Neural progenitor cell (in vitro differentiated cells): ENCODE measurements around the gene SMIM41. TPM values are rescaled to one million over a fixed set of nuclear protein-coding genes. Genes with fewer than 3 reads are reported as not detected.
"Not testable (repeated sequence)": the region's sequence is repeated elsewhere in the genome, so short reads cannot be mapped to it uniquely, and the experiment has no call there.

Source experiments
- DNase-seq: peaks from one replicate; pipeline ENCODE4 v3.0.0-alpha.2; 2016; ENCODE audit warnings: low spot score
- H2AFZ ChIP-seq: fragments of 200-600 bp; sonication (generic); replicated peaks from 2 replicates; pipeline ENCODE4 v1.6.1; 2016; ENCODE audit warnings: antibody characterized with exemption
- H3F3A ChIP-seq: fragments of 200-600 bp; sonication (generic); 2 replicates; pipeline ENCODE4 v1.6.1; 2016; ENCODE audit warnings: antibody characterized with exemption, low read depth
- H3K27ac ChIP-seq: fragments of 200-600 bp; sonication (generic); 2 replicates; pipeline ENCODE4 v1.5.1; 2016; ENCODE audit warnings: mild to moderate bottlenecking
- H3K27me3 ChIP-seq: fragments of 200-600 bp; sonication (generic); 2 replicates; pipeline ENCODE4 v1.6.1; 2016; ENCODE audit warnings: mild to moderate bottlenecking, moderate library complexity
- H3K36me3 ChIP-seq: fragments of 200-600 bp; sonication (generic); 2 replicates; pipeline ENCODE4 v1.5.1; 2016
- H3K4me1 ChIP-seq: fragments of 200-600 bp; sonication (generic); 2 replicates; pipeline ENCODE4 v1.6.1; 2016; ENCODE audit warnings: mixed run types
- H3K4me2 ChIP-seq: fragments of 200-600 bp; sonication (generic); 2 replicates; pipeline ENCODE4 v1.6.1; 2016
- H3K4me3 ChIP-seq: fragments of 200-600 bp; sonication (generic); 2 replicates; pipeline ENCODE4 v1.5.1; 2016
- H3K79me2 ChIP-seq: fragments of 200-600 bp; sonication (generic); 2 replicates; pipeline ENCODE4 v1.6.1; 2016; ENCODE audit warnings: low read depth
- H3K9ac ChIP-seq: fragments of 200-600 bp; sonication (generic); 2 replicates; pipeline ENCODE4 v1.6.1; 2016
- H3K9me3 ChIP-seq: fragments of 200-600 bp; sonication (generic); 2 replicates; pipeline ENCODE4 v1.5.1; 2016; ENCODE audit warnings: low read depth
- H4K20me1 ChIP-seq: fragments of 200-600 bp; sonication (generic); 2 replicates; pipeline ENCODE4 v1.6.1; 2016; ENCODE audit warnings: low read depth
- H3K27ac Mint-ChIP-seq: 3 replicates; pipeline ENCODE4 v1.8.0; 2021; ENCODE audit warnings: mixed read lengths
- H3K27me3 Mint-ChIP-seq: 2 replicates; pipeline ENCODE4 v1.8.0; 2022; ENCODE audit warnings: low read depth, mild to moderate bottlenecking, inconsistent platforms, moderate library complexity, mixed read lengths; ENCODE audit not compliant: insufficient read depth
- H3K36me3 Mint-ChIP-seq: 3 replicates; pipeline ENCODE4 v1.8.0; 2021; ENCODE audit warnings: mixed read lengths
- H3K4me1 Mint-ChIP-seq: 3 replicates; pipeline ENCODE4 v1.8.0; 2021; ENCODE audit warnings: mixed read lengths
- H3K4me3 Mint-ChIP-seq: 3 replicates; pipeline ENCODE4 v1.8.0; 2021; ENCODE audit warnings: mild to moderate bottlenecking, moderate library complexity, mixed read lengths
- H3K9me3 Mint-ChIP-seq: 3 replicates; pipeline ENCODE4 v1.8.0; 2020; ENCODE audit warnings: mixed read lengths
- EZH2 ChIP-seq: fragments of 200-600 bp; sonication (generic); IDR thresholded peaks from 2 replicates; pipeline ENCODE4 v1.6.1; 2017; ENCODE audit warnings: antibody characterized with exemption, mild to moderate bottlenecking, moderate library complexity
- EZH2phosphoT487 ChIP-seq: fragments of 200-600 bp; sonication (generic); IDR thresholded peaks from 2 replicates; pipeline ENCODE4 v1.6.1; 2017; ENCODE audit warnings: antibody characterized with exemption
- total RNA-seq: library from RNA; depleted of rRNA; stranded (reverse); fragments of >200 nt; gene quantifications from 2 replicates; pipeline ENCODE4 v1.2.3, GENCODE V29; 2015; ENCODE audit warnings: low replicate concordance
- TF ChIP-seq, protein P1 (sequence below): fragments of 200-600 bp; sonication (generic); IDR thresholded peaks from 2 replicates; pipeline ENCODE4 v1.5.1; 2017; ENCODE audit warnings: antibody characterized with exemption, mild to moderate bottlenecking

Gene SMIM41
- total RNA-seq, 1 donor from 2014 or later: not detected

- H3K4me1 Mint-ChIP-seq: not testable (repeated sequence)
Observed at GRCh38 chr12:52116222-52117125, 37.0 kb downstream of the SMIM41 start.

GRCh38 chr12:52117806-52118475, 38.4 kb downstream of the SMIM41 start:
- not testable (repeated sequence) for H3K36me3 ChIP-seq, H3K4me3 Mint-ChIP-seq, H3K4me2 ChIP-seq, H3K79me2 ChIP-seq, H3K9ac ChIP-seq, H3K36me3 Mint-ChIP-seq, H3K27ac ChIP-seq, H3K9me3 Mint-ChIP-seq, H3K4me3 ChIP-seq, H3K9me3 ChIP-seq, H3K27me3 ChIP-seq, H2AFZ ChIP-seq, H3K4me1 ChIP-seq, DNase-seq, H4K20me1 ChIP-seq
- H3F3A ChIP-seq: peaks cover 15% of the 10 kb centered on the region
- peak overlapping the region; percentile 90 for H3K27ac Mint-ChIP-seq
- H3K4me1 Mint-ChIP-seq: peaks cover 15% of the 10 kb centered on the region
- peaks cover 12% of the 10 kb centered on the region for H3K27me3 Mint-ChIP-seq

More at GRCh38 chr12:52116222-52117125, 37.0 kb downstream of the SMIM41 start:
- not testable (repeated sequence) for H3F3A ChIP-seq, DNase-seq, H3K4me1 ChIP-seq, H3K4me3 Mint-ChIP-seq, H4K20me1 ChIP-seq, H3K9me3 ChIP-seq, H3K36me3 ChIP-seq, H3K9me3 Mint-ChIP-seq, H3K9ac ChIP-seq, H3K79me2 ChIP-seq, H2AFZ ChIP-seq, H3K4me3 ChIP-seq, H3K36me3 Mint-ChIP-seq, H3K27me3 ChIP-seq, H3K27ac Mint-ChIP-seq, H3K27ac ChIP-seq, H3K4me2 ChIP-seq
- TF ChIP-seq, protein P1, sequence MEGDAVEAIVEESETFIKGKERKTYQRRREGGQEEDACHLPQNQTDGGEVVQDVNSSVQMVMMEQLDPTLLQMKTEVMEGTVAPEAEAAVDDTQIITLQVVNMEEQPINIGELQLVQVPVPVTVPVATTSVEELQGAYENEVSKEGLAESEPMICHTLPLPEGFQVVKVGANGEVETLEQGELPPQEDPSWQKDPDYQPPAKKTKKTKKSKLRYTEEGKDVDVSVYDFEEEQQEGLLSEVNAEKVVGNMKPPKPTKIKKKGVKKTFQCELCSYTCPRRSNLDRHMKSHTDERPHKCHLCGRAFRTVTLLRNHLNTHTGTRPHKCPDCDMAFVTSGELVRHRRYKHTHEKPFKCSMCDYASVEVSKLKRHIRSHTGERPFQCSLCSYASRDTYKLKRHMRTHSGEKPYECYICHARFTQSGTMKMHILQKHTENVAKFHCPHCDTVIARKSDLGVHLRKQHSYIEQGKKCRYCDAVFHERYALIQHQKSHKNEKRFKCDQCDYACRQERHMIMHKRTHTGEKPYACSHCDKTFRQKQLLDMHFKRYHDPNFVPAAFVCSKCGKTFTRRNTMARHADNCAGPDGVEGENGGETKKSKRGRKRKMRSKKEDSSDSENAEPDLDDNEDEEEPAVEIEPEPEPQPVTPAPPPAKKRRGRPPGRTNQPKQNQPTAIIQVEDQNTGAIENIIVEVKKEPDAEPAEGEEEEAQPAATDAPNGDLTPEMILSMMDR: peak; percentile 15
- peaks cover 10% of the 10 kb centered on the region for H3K27me3 Mint-ChIP-seq

GRCh38 chr12:52119398-52120254, 40.1 kb downstream of the SMIM41 start:
- TF ChIP-seq, protein P1: peak; percentile 89
- TF ChIP-seq EZH2: peak; percentile 33
- TF ChIP-seq EZH2phosphoT487: no peak
- H4K20me1 ChIP-seq: no peaks in the 10 kb centered on the region
- peak; percentile 93 for DNase-seq
- peaks cover 10% of the 10 kb centered on the region for H3K4me1 ChIP-seq
- peaks cover 3% of the 10 kb centered on the region for H3K27me3 ChIP-seq
- H3K4me3 Mint-ChIP-seq: no peak overlapping the region
- no peaks in the 10 kb centered on the region for H3K36me3 ChIP-seq
- no peak overlapping the region for H3K27ac ChIP-seq
- no peaks in the 10 kb centered on the region for H3K9me3 Mint-ChIP-seq
- no peak overlapping the region for H3K27ac Mint-ChIP-seq
- H3K9me3 ChIP-seq: no peaks in the 10 kb centered on the region
- H3K4me1 Mint-ChIP-seq: peaks cover 23% of the 10 kb centered on the region
- H3K4me2 ChIP-seq: peak overlapping the region; percentile 38
- H3K27me3 Mint-ChIP-seq: peaks cover 13% of the 10 kb centered on the region
- H2AFZ ChIP-seq: peak overlapping the region; percentile 70
- H3K36me3 Mint-ChIP-seq: no peaks in the 10 kb centered on the region
- no peaks in the 10 kb centered on the region for H3K79me2 ChIP-seq
- H3K9ac ChIP-seq: no peak overlapping the region
- no peak overlapping the region for H3K4me3 ChIP-seq
- H3F3A ChIP-seq: peaks cover 7% of the 10 kb centered on the region
